ENCODE measurements around the gene ABTB2.

DNA sequence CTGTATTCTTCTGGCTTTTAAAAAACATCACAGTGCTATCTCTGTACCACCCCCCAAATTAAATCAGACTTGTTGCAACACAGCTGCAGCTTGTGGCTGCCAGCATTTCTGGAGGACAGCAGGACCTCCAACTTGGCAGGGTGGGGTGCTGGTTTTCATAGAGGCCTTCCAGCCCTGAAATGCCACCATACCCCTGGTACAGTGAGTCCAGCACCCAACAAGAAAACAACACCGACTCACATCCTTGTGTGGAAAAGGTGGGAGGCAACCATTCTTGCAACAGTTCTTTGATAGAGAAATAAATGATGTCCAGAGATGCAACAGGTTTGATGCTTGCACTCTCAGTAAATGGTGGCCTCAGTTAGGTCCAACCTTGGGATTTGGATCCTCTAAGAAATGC, 96.0 kb downstream of the ABTB2 start:
- TF ChIP-seq, protein P1, sequence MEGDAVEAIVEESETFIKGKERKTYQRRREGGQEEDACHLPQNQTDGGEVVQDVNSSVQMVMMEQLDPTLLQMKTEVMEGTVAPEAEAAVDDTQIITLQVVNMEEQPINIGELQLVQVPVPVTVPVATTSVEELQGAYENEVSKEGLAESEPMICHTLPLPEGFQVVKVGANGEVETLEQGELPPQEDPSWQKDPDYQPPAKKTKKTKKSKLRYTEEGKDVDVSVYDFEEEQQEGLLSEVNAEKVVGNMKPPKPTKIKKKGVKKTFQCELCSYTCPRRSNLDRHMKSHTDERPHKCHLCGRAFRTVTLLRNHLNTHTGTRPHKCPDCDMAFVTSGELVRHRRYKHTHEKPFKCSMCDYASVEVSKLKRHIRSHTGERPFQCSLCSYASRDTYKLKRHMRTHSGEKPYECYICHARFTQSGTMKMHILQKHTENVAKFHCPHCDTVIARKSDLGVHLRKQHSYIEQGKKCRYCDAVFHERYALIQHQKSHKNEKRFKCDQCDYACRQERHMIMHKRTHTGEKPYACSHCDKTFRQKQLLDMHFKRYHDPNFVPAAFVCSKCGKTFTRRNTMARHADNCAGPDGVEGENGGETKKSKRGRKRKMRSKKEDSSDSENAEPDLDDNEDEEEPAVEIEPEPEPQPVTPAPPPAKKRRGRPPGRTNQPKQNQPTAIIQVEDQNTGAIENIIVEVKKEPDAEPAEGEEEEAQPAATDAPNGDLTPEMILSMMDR (IDR thresholded peaks at IDR 0.05), result no peak
- no peak for TF ChIP-seq TAF1 (IDR thresholded peaks at IDR 0.05; ENCODE audit: borderline replicate concordance, low read depth, low read length)
- peak in 1 of 2 experiments; percentile 42; a peak in 1 of 4 replicates for TF ChIP-seq EP300 (IDR thresholded peaks at IDR 0.05; ENCODE audit: borderline replicate concordance in 1 of 2, low read depth in 1 of 2, low read length in 1 of 2)
- TF ChIP-seq SIN3A (IDR thresholded peaks at IDR 0.05; ENCODE audit: borderline replicate concordance, low read depth, low read length), result no peak

All from SK-N-SH (cell line).